Ascending aorta (tissue), 2 donors: ENCODE measurements around the gene C4orf50. TPM values are rescaled to one million over a fixed set of nuclear protein-coding genes. Genes with fewer than 3 reads are reported as not detected.

Source experiments
- DNase-seq, 2 donors: peaks; one replicate each; pipeline ENCODE4 v3.0.0-alpha.2; 2019; ENCODE audit warnings: low spot score in 2 of 2
- H3K27ac ChIP-seq, 2 donors: fragments of 200-600 bp; sonication (generic); one replicate each; pipeline ENCODE4 v1.5.1; 2016 to 2017; ENCODE audit warnings: mild to moderate bottlenecking in 1 of 2
- H3K27me3 ChIP-seq: fragments of 200-600 bp; sonication (generic); one replicate; pipeline ENCODE4 v1.5.1; 2017
- H3K36me3 ChIP-seq, 2 donors: fragments of 200-600 bp; sonication (generic); one replicate each; pipeline ENCODE4 v1.5.1; 2016
- H3K4me1 ChIP-seq, 2 donors: fragments of 200-600 bp; sonication (generic); one replicate each; pipeline ENCODE4 v1.5.1; 2016 to 2017; ENCODE audit warnings: mild to moderate bottlenecking in 1 of 2
- H3K4me3 ChIP-seq, 2 donors: fragments of 200-600 bp; sonication (generic); one replicate each; pipeline ENCODE4 v1.5.1; 2016 to 2017; ENCODE audit warnings: mild to moderate bottlenecking in 1 of 2
- H3K9me3 ChIP-seq, 2 donors: fragments of 200-600 bp; sonication (generic); one replicate each; pipeline ENCODE4 v1.5.1; 2016
- CTCF ChIP-seq, 3 experiments: fragments of 200-600 bp in 2 of 3; fragments of 450-650 bp in 1 of 3; sonication (generic) in 2 of 3; IDR thresholded peaks; one replicate each; pipeline ENCODE4 v1.5.1; 2016 to 2019; ENCODE audit warnings: antibody characterized with exemption in 3 of 3, mild to moderate bottlenecking in 1 of 3, moderate library complexity in 1 of 3
- intact Hi-C: fragments of 100-400 bp; cut with DNase I; formaldehyde crosslinking; loops from one replicate; pipeline ENCODE4 v1.15.1; 2023
- total RNA-seq: library from RNA; depleted of rRNA; stranded (reverse); fragments of >200 nt; gene quantifications from one replicate; pipeline ENCODE4 v1.1.0, GENCODE V29; 2016

Gene C4orf50
- total RNA-seq: not detected

DNA sequence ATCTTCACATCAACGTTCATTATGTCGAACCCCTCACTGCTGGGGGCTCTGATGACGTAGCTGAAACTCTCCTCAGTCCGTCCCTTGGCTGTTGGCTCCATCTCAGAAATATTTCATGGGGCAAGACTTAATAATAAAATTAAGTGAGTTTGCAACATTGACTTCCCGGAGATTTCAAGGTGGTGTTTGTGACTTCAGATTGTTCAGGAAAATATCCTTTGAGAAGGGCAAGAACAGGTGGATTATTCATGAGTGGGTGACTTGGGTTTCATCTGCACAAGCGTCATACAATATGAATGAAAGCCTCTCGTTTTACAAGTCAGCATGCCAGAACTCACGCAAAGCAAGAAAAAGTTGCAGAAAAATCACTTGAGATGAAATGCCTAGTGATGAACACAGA, at the start of gene C4orf50:
Gene C4orf50, minus strand, starts transcription at position 101 of the 400 bp plus-strand sequence.
- Histone ChIP-seq H3K9me3 (no peaks in the 10 kb centered on the region), H3K36me3 (no peaks in the 10 kb centered on the region), H3K4me3 (no peak within 1 kb of the TSS), H3K4me1 (no peaks in the 10 kb centered on the region), H3K27ac (no peak within 1 kb of the TSS), H3K27me3 (no peaks in the 10 kb centered on the region)
- DNase-seq: no peak
- intact Hi-C loops: no loop called here
- no peak for TF ChIP-seq CTCF (IDR thresholded peaks at IDR 0.05)

DNA sequence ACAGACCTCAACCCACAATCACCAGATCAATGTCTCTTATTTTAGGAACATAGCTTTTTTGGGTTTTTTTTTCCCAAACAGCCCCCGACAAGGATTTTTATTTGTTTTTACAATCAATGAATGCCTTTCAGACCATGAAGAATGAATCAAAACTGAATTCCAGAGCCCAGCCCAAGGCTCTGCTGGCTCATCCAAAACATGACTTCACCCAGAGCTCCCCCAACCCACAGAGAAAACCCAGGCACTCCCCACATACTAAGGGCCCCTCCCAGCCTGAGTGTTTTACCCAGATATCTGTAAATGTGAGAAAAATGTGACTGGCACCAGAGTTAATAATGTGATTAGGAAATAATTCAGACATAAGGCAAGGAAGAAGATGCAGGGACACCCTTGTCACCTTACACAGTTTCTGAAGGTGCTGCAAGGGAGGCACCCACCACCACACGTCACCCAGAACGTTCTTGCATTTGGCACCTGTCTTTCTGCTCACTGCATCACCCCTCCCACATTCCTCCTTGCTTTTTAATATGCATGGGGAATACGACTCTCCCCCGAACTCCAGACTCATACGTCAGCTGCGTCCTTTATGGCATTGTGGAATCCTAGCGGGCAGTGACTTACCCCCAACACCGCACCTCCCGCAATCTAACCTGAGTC, 47.8 kb upstream of the C4orf50 start:
- no peaks in the 10 kb centered on the region for H3K36me3 ChIP-seq
- H3K27ac ChIP-seq: no peak overlapping the region
- no peaks in the 10 kb centered on the region for H3K27me3 ChIP-seq
- intact Hi-C loops: no loop called here
- H3K4me3 ChIP-seq: no peak overlapping the region
- H3K9me3 ChIP-seq: no peaks in the 10 kb centered on the region
- no peaks in the 10 kb centered on the region for H3K4me1 ChIP-seq
- DNase-seq: no peak
- TF ChIP-seq CTCF (IDR thresholded peaks at IDR 0.05): no peak

- no peak overlapping the region for H3K4me3 ChIP-seq
- TF ChIP-seq CTCF (IDR thresholded peaks at IDR 0.05): no peak
- no peaks in the 10 kb centered on the region for H3K27me3 ChIP-seq
- intact Hi-C loops: no loop called here
- peaks cover 4 to 7% of the 10 kb centered on the region in 2 donors for H3K9me3 ChIP-seq
- no peak for DNase-seq
- H3K36me3 ChIP-seq: no peaks in the 10 kb centered on the region
- no peaks in the 10 kb centered on the region for H3K4me1 ChIP-seq
- H3K27ac ChIP-seq: no peak overlapping the region
These were observed 46.9 kb upstream of the C4orf50 start for GRCh38 chr4:6065166-6065565.

- no peak for DNase-seq
- no peak overlapping the region for H3K27ac ChIP-seq
- no peak overlapping the region for H3K4me3 ChIP-seq
- H3K27me3 ChIP-seq: no peaks in the 10 kb centered on the region
- H3K4me1 ChIP-seq: no peaks in the 10 kb centered on the region
- no peak for TF ChIP-seq CTCF (IDR thresholded peaks at IDR 0.05)
- H3K36me3 ChIP-seq: no peaks in the 10 kb centered on the region
- peaks cover 7 to 12% of the 10 kb centered on the region in 2 donors for H3K9me3 ChIP-seq
- intact Hi-C loops: no loop called here
These were observed 46.2 kb upstream of the C4orf50 start for GRCh38 chr4:6064383-6064782.

DNA sequence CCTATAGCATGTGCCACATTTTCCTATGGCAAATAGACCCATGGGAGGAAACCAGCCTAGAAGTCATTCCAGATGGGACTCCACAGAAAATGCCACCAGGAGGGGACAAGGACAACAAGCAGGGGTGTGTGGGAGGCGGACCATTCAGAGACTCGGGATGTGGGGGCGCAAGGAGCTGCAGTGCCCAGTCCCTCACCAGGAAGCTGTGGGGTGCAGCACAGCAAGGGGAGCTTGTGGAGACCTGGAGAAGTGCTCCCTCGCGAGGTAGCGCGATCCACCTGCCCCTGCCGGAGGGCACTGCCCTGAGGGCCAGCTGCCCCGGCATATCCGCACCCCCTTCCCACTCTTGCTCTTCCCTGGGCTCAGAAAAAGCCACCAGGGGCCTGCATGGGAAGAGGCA, 45.5 kb upstream of the C4orf50 start:
- Histone ChIP-seq H3K27ac (no peak overlapping the region), H3K9me3 (peaks cover 10 to 19% of the 10 kb centered on the region in 2 donors), H3K36me3 (no peaks in the 10 kb centered on the region), H3K4me1 (no peaks in the 10 kb centered on the region), H3K4me3 (no peak overlapping the region), H3K27me3 (no peaks in the 10 kb centered on the region)
- intact Hi-C loops: no loop called here
- no peak for TF ChIP-seq CTCF (IDR thresholded peaks at IDR 0.05)
- DNase-seq: no peak

DNA sequence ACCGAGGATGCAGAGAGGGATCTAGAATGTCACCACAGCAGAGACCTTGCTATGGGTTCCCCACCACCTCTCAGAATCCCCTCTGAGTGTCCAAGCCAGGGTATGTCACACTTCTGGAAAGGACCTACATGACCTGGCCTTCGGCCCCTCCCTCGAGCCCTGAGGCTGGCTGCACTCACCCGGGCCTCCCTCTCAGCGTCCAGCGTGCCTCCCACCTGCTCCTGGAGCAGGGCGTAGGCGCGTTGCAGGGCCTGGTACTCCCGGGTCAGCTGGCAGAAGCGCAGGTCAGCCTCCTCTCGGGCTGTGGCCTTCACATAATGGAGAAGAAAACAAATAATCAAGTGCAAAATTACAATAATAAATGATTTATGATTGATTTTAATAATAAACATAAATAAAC, 43.9 kb upstream of the C4orf50 start:
- Histone ChIP-seq H3K27ac (no peak overlapping the region), H3K4me3 (no peak overlapping the region), H3K9me3 (peaks cover 11 to 33% of the 10 kb centered on the region in 2 donors), H3K4me1 (no peaks in the 10 kb centered on the region), H3K36me3 (no peaks in the 10 kb centered on the region), H3K27me3 (no peaks in the 10 kb centered on the region)
- TF ChIP-seq CTCF (IDR thresholded peaks at IDR 0.05): no peak
- DNase-seq: no peak
- intact Hi-C loops: no loop called here
